HEK293 (cell line): ENCODE data around the gene STEAP1.

Experiments used
- CTCF ChIA-PET: fragments of 350-600 bp; formaldehyde crosslinking; extraction: SDS; loops from one replicate; lab custom pipeline; 2021; ENCODE audit warnings: antibody characterized with exemption; lab: Yijun Ruan, JAX
- POLR2A ChIA-PET: fragments of 300-600 bp; formaldehyde crosslinking; extraction: SDS; loops from one replicate; lab custom pipeline; 2020; ENCODE audit warnings: antibody characterized with exemption, inconsistent platforms; lab: Yijun Ruan, JAX
- H3K27ac ChIP-seq: fragments of 200-500 bp; sonication (Bioruptor generic); 2 replicates; pipeline ENCODE4 v1.5.1; 2014; ENCODE audit warnings: low read depth, low read length, control low read depth, inconsistent platforms; ENCODE audit errors: extremely low read depth
- H3K36me3 ChIP-seq, 2 experiments: fragments of 200-500 bp in 1 of 2; sonication (Bioruptor generic) in 1 of 2; 1 replicate in 1 of 2; 2 replicates in 1 of 2; pipeline ENCODE4 v1.5.1; 2014 to 2017; ENCODE audit warnings: inconsistent platforms in 2 of 2, low read length in 2 of 2; ENCODE audit not compliant: control insufficient read depth in 2 of 2, insufficient read depth in 1 of 2
- H3K4me1 ChIP-seq: fragments of 200-500 bp; sonication (Bioruptor generic); 2 replicates; pipeline ENCODE4 v1.5.1; 2014; ENCODE audit warnings: mild to moderate bottlenecking, low read length, inconsistent platforms; ENCODE audit not compliant: control insufficient read depth, insufficient read depth
- H3K4me3 ChIP-seq: 2 replicates; pipeline ENCODE4 v1.5.1; 2011; ENCODE audit warnings: low read depth, mild to moderate bottlenecking, control low read depth, low read length, moderate library complexity
- H3K9me3 ChIP-seq: fragments of 200-500 bp; sonication (Bioruptor generic); 2 replicates; pipeline ENCODE4 v1.5.1; 2014; ENCODE audit warnings: low read depth, low read length, inconsistent platforms; ENCODE audit not compliant: control insufficient read depth, insufficient read depth
- BCL11A ChIP-seq: fragments of 450-650 bp; formaldehyde crosslinking; IDR thresholded peaks from 2 replicates; pipeline ENCODE4 v1.5.1; 2016; ENCODE audit warnings: low read depth, missing biosample characterization, missing genetic modification characterization
- KLF10 ChIP-seq: fragments of 450-650 bp; IDR thresholded peaks from 2 replicates; pipeline ENCODE4 v1.5.1; 2018; ENCODE audit warnings: missing biosample characterization, mild to moderate bottlenecking, missing genetic modification characterization
- PRDM1 ChIP-seq: fragments of 450-650 bp; formaldehyde crosslinking; IDR thresholded peaks from 2 replicates; pipeline ENCODE4; 2016; ENCODE audit warnings: missing biosample characterization, missing genetic modification characterization
- SALL2 ChIP-seq: fragments of 450-650 bp; formaldehyde crosslinking; IDR thresholded peaks from 2 replicates; pipeline ENCODE4 v1.5.0; 2017; ENCODE audit warnings: missing biosample characterization, mild to moderate bottlenecking, missing genetic modification characterization, borderline replicate concordance
- SETDB1 ChIP-seq: IDR thresholded peaks from one replicate; pipeline ENCODE4 v1.6.1; 2017; ENCODE audit warnings: mild to moderate bottlenecking, low read length, moderate library complexity, mixed read lengths; ENCODE audit not compliant: insufficient read length
- ZBTB17 ChIP-seq: fragments of 450-650 bp; formaldehyde crosslinking; IDR thresholded peaks from 2 replicates; pipeline ENCODE4 v1.5.1; 2016; ENCODE audit warnings: missing biosample characterization, missing genetic modification characterization
- ZBTB20 ChIP-seq: fragments of 450-650 bp; formaldehyde crosslinking; IDR thresholded peaks from 2 replicates; pipeline ENCODE4 v1.5.1; 2016; ENCODE audit warnings: missing biosample characterization, missing genetic modification characterization
- ZNF18 ChIP-seq: fragments of 450-650 bp; formaldehyde crosslinking; IDR thresholded peaks from 2 replicates; pipeline ENCODE4 v1.5.1; 2016; ENCODE audit warnings: missing biosample characterization, missing genetic modification characterization
- ZNF184 ChIP-seq: fragments of 450-650 bp; IDR thresholded peaks from 2 replicates; pipeline ENCODE4 v1.5.1; 2018; ENCODE audit warnings: missing biosample characterization, mild to moderate bottlenecking, missing genetic modification characterization
- ZNF223 ChIP-seq: fragments of 450-650 bp; formaldehyde crosslinking; IDR thresholded peaks from 2 replicates; pipeline ENCODE4 v1.5.1; 2016; ENCODE audit warnings: missing biosample characterization, missing genetic modification characterization
- ZNF24 ChIP-seq: fragments of 450-650 bp; formaldehyde crosslinking; IDR thresholded peaks from 2 replicates; pipeline ENCODE4 v1.5.1; 2016; ENCODE audit warnings: missing biosample characterization, missing genetic modification characterization
- ZNF510 ChIP-seq: fragments of 450-650 bp; formaldehyde crosslinking; IDR thresholded peaks from 2 replicates; pipeline ENCODE4 v1.5.1; 2018; ENCODE audit warnings: mild to moderate bottlenecking, missing genetic modification characterization, missing biosample characterization; ENCODE audit not compliant: insufficient replicate concordance
- ZNF585B ChIP-seq: fragments of 450-650 bp; formaldehyde crosslinking; IDR thresholded peaks from 2 replicates; pipeline ENCODE4 v1.5.1; 2016; ENCODE audit warnings: missing biosample characterization, missing genetic modification characterization
- ZNF624 ChIP-seq: fragments of 450-650 bp; formaldehyde crosslinking; IDR thresholded peaks from 2 replicates; pipeline ENCODE4 v1.5.1; 2017; ENCODE audit warnings: missing biosample characterization, missing genetic modification characterization
- ZNF626 ChIP-seq: fragments of 450-650 bp; sonication (Bioruptor Pico); formaldehyde crosslinking; IDR thresholded peaks from 2 replicates; pipeline ENCODE4 v1.5.1; 2018; ENCODE audit warnings: missing biosample characterization, missing genetic modification characterization, inconsistent platforms
- ZNF645 ChIP-seq: fragments of 450-650 bp; formaldehyde crosslinking; IDR thresholded peaks from 2 replicates; pipeline ENCODE4; 2016; ENCODE audit warnings: missing biosample characterization, missing genetic modification characterization
- ZNF660 ChIP-seq: fragments of 450-650 bp; IDR thresholded peaks from 2 replicates; pipeline ENCODE4 v1.5.1; 2018; ENCODE audit warnings: missing biosample characterization, mild to moderate bottlenecking, missing genetic modification characterization
- ZNF664 ChIP-seq: fragments of 450-650 bp; formaldehyde crosslinking; IDR thresholded peaks from 2 replicates; pipeline ENCODE4 v1.5.1; 2016; ENCODE audit warnings: missing biosample characterization, missing genetic modification characterization
- ZNF76 ChIP-seq: fragments of 450-650 bp; formaldehyde crosslinking; IDR thresholded peaks from 2 replicates; pipeline ENCODE4; 2016; ENCODE audit warnings: low read depth, missing biosample characterization, missing genetic modification characterization, borderline replicate concordance
- ZNF791 ChIP-seq: fragments of 450-650 bp; formaldehyde crosslinking; IDR thresholded peaks from 2 replicates; pipeline ENCODE4 v1.5.1; 2016; ENCODE audit warnings: missing biosample characterization, missing genetic modification characterization
- ZNF830 ChIP-seq: fragments of 450-650 bp; IDR thresholded peaks from 2 replicates; pipeline ENCODE4 v1.5.0; 2018; ENCODE audit warnings: missing biosample characterization, missing genetic modification characterization, low read depth, mild to moderate bottlenecking, moderate library complexity
- ZSCAN23 ChIP-seq: fragments of 450-650 bp; formaldehyde crosslinking; IDR thresholded peaks from 2 replicates; pipeline ENCODE4 v1.5.1; 2016; ENCODE audit warnings: missing biosample characterization, missing genetic modification characterization
- TF ChIP-seq, protein P1 (sequence below): fragments of 450-650 bp; formaldehyde crosslinking; IDR thresholded peaks from 2 replicates; pipeline ENCODE4 v1.5.1; 2016; ENCODE audit warnings: missing biosample characterization, missing genetic modification characterization, low read depth

Gene STEAP1

GRCh38 chr7:90209776-90210175 is 55.5 kb downstream of the STEAP1 start:
- Histone ChIP-seq H3K4me3 (no peak overlapping the region), H3K9me3 (no peaks in the 10 kb centered on the region), H3K27ac (no peak overlapping the region), H3K4me1 (peaks cover 27% of the 10 kb centered on the region), H3K36me3 (no peaks in the 10 kb centered on the region)
- TF ChIP-seq ZNF664 (tag by site-specific recombination) (no peak), ZNF660 (tag by site-specific recombination) (no peak), ZNF24 (tag by site-specific recombination) (no peak), BCL11A (no peak), ZBTB20 (tag by site-specific recombination) (no peak), ZSCAN23 (tag by site-specific recombination) (no peak), PRDM1 (tag by site-specific recombination) (no peak), SETDB1 (no peak)
- POLR2A ChIA-PET: no interaction called here
- CTCF ChIA-PET: no interaction called here

GRCh38 chr7:90210475-90210874 is 56.2 kb downstream of the STEAP1 start:
- Histone ChIP-seq H3K4me1 (peaks cover 30% of the 10 kb centered on the region), H3K4me3 (no peak overlapping the region), H3K36me3 (no peaks in the 10 kb centered on the region), H3K27ac (no peak overlapping the region), H3K9me3 (no peaks in the 10 kb centered on the region)
- CTCF ChIA-PET: interaction anchor here (1.9 kb wide), 1 partner anchor 56 kb away, joined by 12 read pairs; the partner anchor contains the start of gene STEAP1
- TF ChIP-seq ZNF791 (tag by site-specific recombination) (no peak), ZNF18 (tag by site-specific recombination) (no peak), ZNF76 (tag by site-specific recombination) (no peak), ZNF645 (tag by site-specific recombination) (no peak), BCL11A (no peak), ZNF223 (tag by site-specific recombination) (no peak), ZNF585B (tag by site-specific recombination) (no peak), ZNF184 (tag by site-specific recombination) (no peak)
- POLR2A ChIA-PET: no interaction called here

DNA sequence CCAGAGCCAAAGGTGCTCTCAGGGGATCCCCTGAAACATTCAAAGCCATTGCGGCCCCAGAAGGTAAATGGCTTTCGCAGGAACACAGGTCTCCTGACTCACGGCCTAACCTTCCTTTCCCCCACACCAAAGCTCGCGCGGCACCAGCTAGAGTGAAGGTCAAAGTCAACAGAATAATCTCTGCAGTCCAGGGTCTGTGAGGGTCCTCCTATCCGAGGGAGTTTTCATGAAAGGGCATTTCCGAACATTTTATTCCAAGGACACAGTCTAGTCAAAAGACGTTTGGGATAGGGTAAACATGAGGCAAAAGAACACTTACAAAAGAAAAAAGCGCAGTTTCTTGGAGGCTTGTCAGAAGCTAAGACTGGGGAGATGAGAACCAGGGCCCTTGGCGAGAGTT is 56.7 kb downstream of the STEAP1 start:
- POLR2A ChIA-PET: interaction anchor here (0.7 to 1.7 kb wide), 10 partner anchors 9 to 135 kb away, joined by 3 to 9 read pairs (median 4); partner anchors contain the start of genes GTPBP10 and STEAP1
- Histone ChIP-seq H3K36me3 (no peaks in the 10 kb centered on the region), H3K4me1 (peaks cover 30% of the 10 kb centered on the region), H3K27ac (peak overlapping the region; percentile 88; the same call in 1 of the 2 replicates), H3K9me3 (no peaks in the 10 kb centered on the region), H3K4me3 (no peak overlapping the region)
- CTCF ChIA-PET: interaction anchor here (0.8 to 1.9 kb wide), 9 partner anchors 11 to 83 kb away, joined by 3 to 12 read pairs (median 6); partner anchors contain the start of gene STEAP1
- TF ChIP-seq KLF10 (tag by site-specific recombination) (no peak), ZNF830 (tag by site-specific recombination) (no peak), ZNF624 (tag by site-specific recombination) (no peak), ZNF626 (tag by site-specific recombination) (no peak), ZNF510 (tag by site-specific recombination) (no peak), SALL2 (tag by site-specific recombination) (no peak), ZBTB17 (no peak)
- TF ChIP-seq, protein P1, sequence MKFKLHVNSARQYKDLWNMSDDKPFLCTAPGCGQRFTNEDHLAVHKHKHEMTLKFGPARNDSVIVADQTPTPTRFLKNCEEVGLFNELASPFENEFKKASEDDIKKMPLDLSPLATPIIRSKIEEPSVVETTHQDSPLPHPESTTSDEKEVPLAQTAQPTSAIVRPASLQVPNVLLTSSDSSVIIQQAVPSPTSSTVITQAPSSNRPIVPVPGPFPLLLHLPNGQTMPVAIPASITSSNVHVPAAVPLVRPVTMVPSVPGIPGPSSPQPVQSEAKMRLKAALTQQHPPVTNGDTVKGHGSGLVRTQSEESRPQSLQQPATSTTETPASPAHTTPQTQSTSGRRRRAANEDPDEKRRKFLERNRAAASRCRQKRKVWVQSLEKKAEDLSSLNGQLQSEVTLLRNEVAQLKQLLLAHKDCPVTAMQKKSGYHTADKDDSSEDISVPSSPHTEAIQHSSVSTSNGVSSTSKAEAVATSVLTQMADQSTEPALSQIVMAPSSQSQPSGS (tag by site-specific recombination): no peak
